Measurements from ENCODE around the gene TOM1L1.

Gene TOM1L1

DNA sequence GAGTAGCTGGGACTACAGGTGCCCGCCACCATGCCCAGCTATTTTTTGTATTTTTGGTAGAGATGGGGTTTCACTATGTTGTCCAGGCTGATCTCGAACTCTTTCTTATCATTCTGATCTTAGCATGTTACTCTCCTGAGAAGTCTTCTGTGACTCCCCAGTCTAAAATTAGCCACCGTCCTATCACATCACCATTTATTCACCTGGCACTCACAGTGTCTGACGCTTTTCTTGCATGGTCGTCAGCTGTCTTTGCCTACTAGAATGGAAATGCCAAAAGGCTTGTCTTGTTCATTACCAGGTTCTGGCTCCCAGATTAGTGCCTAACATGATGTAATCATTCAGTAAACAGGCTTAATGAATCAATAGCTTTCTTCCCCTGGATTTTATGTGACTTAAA is 23.8 kb downstream of the TOM1L1 start:
- DNase-seq (ENCODE audit: low read depth) = no peak
- no peak for TF ChIP-seq CTCF (IDR thresholded peaks at IDR 0.05; ENCODE audit: control insufficient read depth, extremely low read depth, insufficient read depth)

GRCh38 chr17:54927525-54927924 is 26.9 kb downstream of the TOM1L1 start:
- no peak for TF ChIP-seq CTCF (IDR thresholded peaks at IDR 0.05; ENCODE audit: control insufficient read depth, extremely low read depth, insufficient read depth)
- DNase-seq (ENCODE audit: low read depth) = no peak
- H3K4me3 ChIP-seq (ENCODE audit: low read depth, low read length) = no peak overlapping the region

More for the DNA sequence above, 23.8 kb downstream of the TOM1L1 start:
- H3K4me3 ChIP-seq (ENCODE audit: low read depth, low read length) = no peak overlapping the region

GRCh38 chr17:54932711-54933110 is 32.1 kb downstream of the TOM1L1 start:
- no peak overlapping the region for H3K4me3 ChIP-seq (ENCODE audit: low read depth, low read length)
- no peak for TF ChIP-seq CTCF (IDR thresholded peaks at IDR 0.05; ENCODE audit: control insufficient read depth, extremely low read depth, insufficient read depth)
- no peak for DNase-seq (ENCODE audit: low read depth)

GRCh38 chr17:54933921-54934320 is 33.3 kb downstream of the TOM1L1 start:
- no peak overlapping the region for H3K4me3 ChIP-seq (ENCODE audit: low read depth, low read length)
- no peak for TF ChIP-seq CTCF (IDR thresholded peaks at IDR 0.05; ENCODE audit: control insufficient read depth, extremely low read depth, insufficient read depth)
- no peak for DNase-seq (ENCODE audit: low read depth)

- DNase-seq (ENCODE audit: low read depth) = no peak
- TF ChIP-seq CTCF (IDR thresholded peaks at IDR 0.05; ENCODE audit: control insufficient read depth, extremely low read depth, insufficient read depth) = no peak
- H3K4me3 ChIP-seq (ENCODE audit: low read depth, low read length) = no peak overlapping the region
These were observed 34.8 kb downstream of the TOM1L1 start for GRCh38 chr17:54935471-54935870.

GRCh38 chr17:54937018-54937417 is 36.4 kb downstream of the TOM1L1 start:
- no peak for TF ChIP-seq CTCF (IDR thresholded peaks at IDR 0.05; ENCODE audit: control insufficient read depth, extremely low read depth, insufficient read depth)
- DNase-seq (ENCODE audit: low read depth) = no peak
- no peak overlapping the region for H3K4me3 ChIP-seq (ENCODE audit: low read depth, low read length)

DNA sequence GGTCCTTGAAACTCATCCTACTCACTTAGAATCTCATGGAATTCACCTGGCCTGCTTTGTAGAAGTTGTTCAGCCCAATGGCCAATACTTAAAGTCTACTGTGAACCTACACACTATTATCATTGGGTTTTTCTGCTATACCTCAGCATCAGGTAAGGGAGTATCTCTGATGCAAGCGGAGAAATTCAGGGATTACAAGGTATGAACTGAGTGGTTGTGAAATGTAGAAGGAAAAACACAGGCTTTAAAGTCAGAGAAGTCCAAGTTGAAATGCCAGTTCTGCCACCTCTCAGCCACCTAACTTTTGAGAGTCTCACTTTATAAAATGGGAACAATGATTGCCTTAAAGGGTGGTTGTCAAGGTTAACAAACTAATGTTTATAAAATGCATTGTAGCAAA is 36.8 kb downstream of the TOM1L1 start:
- H3K4me3 ChIP-seq (ENCODE audit: low read depth, low read length) = no peak overlapping the region
- DNase-seq (ENCODE audit: low read depth) = no peak
- no peak for TF ChIP-seq CTCF (IDR thresholded peaks at IDR 0.05; ENCODE audit: control insufficient read depth, extremely low read depth, insufficient read depth)
